GM10847 (cell line): ENCODE data around the gene ZNF691.

Source experiments
- POLR2A ChIP-seq: IDR thresholded peaks from 2 replicates; pipeline ENCODE4 v1.6.1; 2011; ENCODE audit not compliant: insufficient read length; ENCODE audit errors: extremely low read depth

Gene ZNF691

GRCh38 chr1:42886046-42886739 is 39.8 kb downstream of the ZNF691 start:
- no peak for TF ChIP-seq POLR2A

GRCh38 chr1:42886800-42887199 is 40.4 kb downstream of the ZNF691 start:
- no peak for TF ChIP-seq POLR2A

DNA sequence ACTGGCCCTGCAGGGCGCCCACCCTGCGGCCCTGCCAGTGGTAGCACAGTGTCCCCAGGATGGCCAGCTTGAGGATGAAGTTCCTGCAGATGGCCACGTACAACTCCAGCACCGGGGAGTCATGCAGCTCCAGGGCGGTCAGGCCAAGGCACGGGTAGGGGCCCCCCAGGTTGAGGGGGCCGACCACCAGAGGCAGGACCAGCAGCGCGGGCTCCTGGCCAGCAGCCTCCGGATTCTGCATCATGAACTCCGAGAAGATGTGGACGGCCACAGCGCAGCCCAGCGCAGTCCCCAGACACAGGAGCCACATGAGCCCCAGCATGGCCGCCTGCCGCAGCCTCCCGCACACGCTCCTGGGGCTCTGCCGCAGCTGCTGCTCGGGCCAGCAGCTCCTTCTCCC is 41.0 kb downstream of the ZNF691 start:
- TF ChIP-seq POLR2A: no peak

DNA sequence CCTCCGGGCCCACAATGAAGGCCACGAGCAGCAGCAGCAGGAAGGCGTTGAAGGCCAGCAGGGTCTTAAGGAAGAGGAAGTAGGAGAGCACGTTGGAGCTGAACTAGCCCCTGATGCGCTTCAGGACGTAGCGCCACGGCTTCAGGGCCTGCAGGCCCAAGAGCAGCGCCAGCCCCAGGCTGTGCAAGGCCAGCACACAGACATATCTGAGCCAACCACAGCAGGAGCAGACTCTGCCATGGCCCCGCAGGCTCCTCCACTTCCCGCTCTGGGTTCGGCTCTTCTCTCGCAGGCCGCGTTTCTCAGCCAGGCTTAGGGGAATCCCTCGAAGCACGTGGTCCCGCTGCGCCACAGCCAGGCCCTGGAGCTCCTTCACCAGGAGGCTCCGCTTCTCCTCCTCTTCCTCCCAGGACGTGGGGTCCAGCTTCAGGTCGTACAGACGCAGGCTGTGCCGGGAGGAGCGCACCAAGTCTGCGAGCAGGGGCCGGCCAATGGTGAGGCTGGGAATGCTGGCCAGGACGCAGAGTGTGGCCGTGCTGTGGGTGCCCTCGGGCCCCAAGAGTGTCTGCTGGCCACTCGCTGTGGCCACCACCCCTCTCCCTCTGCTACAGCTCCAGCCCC is 41.7 kb downstream of the ZNF691 start:
- no peak for TF ChIP-seq POLR2A

DNA sequence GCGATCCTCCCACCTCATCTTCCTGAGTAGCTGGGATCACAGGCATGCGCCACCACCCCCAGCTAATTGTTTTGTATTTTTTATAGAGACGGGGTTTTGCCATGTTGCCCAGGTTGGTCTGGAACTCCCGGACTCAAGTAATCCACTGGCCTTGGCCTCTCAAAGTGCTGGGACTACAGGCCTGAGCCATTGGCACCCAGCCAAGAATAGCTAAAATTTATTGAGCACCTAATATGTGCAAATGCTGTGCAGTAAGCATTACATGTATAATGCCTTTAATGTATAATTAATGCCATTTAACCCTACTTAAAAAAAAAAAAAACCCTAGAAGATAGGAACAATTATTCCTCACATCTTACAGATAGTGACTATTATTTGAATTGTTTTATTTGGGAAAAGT is 42.9 kb downstream of the ZNF691 start:
- no peak for TF ChIP-seq POLR2A

DNA sequence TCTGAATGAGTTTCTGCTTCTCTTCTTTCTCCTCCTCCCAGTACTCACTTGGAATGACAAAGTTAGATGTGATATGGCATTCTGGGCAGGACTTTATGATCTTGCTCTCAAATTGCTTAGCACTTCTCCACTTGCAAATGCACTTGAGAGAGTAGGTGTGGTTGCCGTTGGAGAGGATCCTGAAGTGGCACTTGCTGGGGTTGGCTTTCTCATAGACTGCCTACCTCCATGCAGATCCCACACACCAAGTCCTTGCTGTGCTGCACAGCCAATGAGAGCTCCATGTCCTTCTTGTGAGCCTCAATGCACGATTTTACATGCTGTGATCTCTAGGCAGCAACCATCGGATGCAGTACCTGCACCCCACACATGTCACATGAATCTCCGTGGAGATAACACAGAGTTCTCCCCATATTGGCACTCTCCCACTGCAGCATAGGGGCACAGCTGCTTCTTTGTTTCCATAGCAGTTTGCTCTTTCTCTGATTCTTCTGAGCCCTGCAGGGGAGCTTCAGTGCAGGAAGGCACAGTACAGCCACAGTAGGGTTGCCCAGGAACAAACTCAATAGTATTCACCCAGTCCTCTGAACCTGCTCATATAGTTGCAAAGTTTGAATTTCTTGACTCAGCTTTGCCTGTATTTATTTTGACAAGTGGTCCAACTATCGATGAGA is 45.2 kb downstream of the ZNF691 start:
- TF ChIP-seq POLR2A: no peak
